H9 (cell line): ENCODE results near the gene ELF3. TPM values are rescaled to one million over a fixed set of nuclear protein-coding genes. Genes with fewer than 3 reads are reported as not detected.

Experiments
- DNase-seq: peaks from one replicate; pipeline ENCODE4 v3.0.0-alpha.2; 2017
- H2AFZ ChIP-seq: one replicate; pipeline ENCODE4 v1.6.1; 2013; ENCODE audit warnings: mild to moderate bottlenecking, low read length, control low read depth, moderate library complexity
- H2AK5ac ChIP-seq: 2 replicates; pipeline ENCODE4 v1.6.1; 2013; ENCODE audit warnings: low read length, control low read depth, mixed read lengths; ENCODE audit not compliant: insufficient read length
- H2BK120ac ChIP-seq: one replicate; pipeline ENCODE4 v1.6.1; 2013; ENCODE audit warnings: low read depth, mild to moderate bottlenecking, low read length, control low read depth, inconsistent platforms; ENCODE audit not compliant: poor library complexity, severe bottlenecking
- H2BK12ac ChIP-seq: 2 replicates; pipeline ENCODE4 v1.6.1; 2013; ENCODE audit warnings: low read length, control low read depth, mixed read lengths, low read depth; ENCODE audit not compliant: insufficient read length
- H2BK15ac ChIP-seq: 2 replicates; pipeline ENCODE4 v1.6.1; 2013; ENCODE audit warnings: low read depth, low read length, control low read depth
- H2BK20ac ChIP-seq: one replicate; pipeline ENCODE4 v1.6.1; 2013; ENCODE audit warnings: low read depth, mild to moderate bottlenecking, low read length, control low read depth, inconsistent platforms; ENCODE audit not compliant: poor library complexity, severe bottlenecking
- H2BK5ac ChIP-seq: 2 replicates; pipeline ENCODE4 v1.6.1; 2013; ENCODE audit warnings: low read length, control low read depth, mixed read lengths; ENCODE audit not compliant: insufficient read length
- H3K14ac ChIP-seq: 2 replicates; pipeline ENCODE4 v1.6.1; 2013; ENCODE audit warnings: low read length, control low read depth; ENCODE audit not compliant: insufficient read depth
- H3K18ac ChIP-seq: 2 replicates; pipeline ENCODE4 v1.6.1; 2013; ENCODE audit warnings: low read depth, mild to moderate bottlenecking, mixed read lengths, low read length, control low read depth; ENCODE audit not compliant: insufficient read length
- H3K23ac ChIP-seq: 2 replicates; pipeline ENCODE4 v1.6.1; 2013; ENCODE audit warnings: low read length, control low read depth, mixed read lengths, low read depth; ENCODE audit not compliant: insufficient read length
- H3K23me2 ChIP-seq: 2 replicates; pipeline ENCODE4 v1.6.1; 2013; ENCODE audit warnings: low read depth, mild to moderate bottlenecking, mixed read lengths, low read length, control low read depth; ENCODE audit not compliant: insufficient read length, poor library complexity, severe bottlenecking
- H3K27ac ChIP-seq: 2 replicates; pipeline ENCODE4 v1.5.1; 2013; ENCODE audit warnings: low read length, control low read depth, mixed read lengths, low read depth; ENCODE audit not compliant: insufficient read length
- H3K27me3 ChIP-seq: 2 replicates; pipeline ENCODE4 v1.6.1; 2013; ENCODE audit warnings: low read length, control low read depth, inconsistent platforms; ENCODE audit not compliant: insufficient read depth
- H3K4ac ChIP-seq: 2 replicates; pipeline ENCODE4 v1.6.1; 2013; ENCODE audit warnings: low read depth, mild to moderate bottlenecking, control low read depth, inconsistent platforms, low read length, moderate library complexity
- H3K4me1 ChIP-seq: 2 replicates; pipeline ENCODE4 v1.6.1; 2013; ENCODE audit warnings: low read length, control low read depth, inconsistent platforms; ENCODE audit not compliant: insufficient read depth
- H3K4me2 ChIP-seq: 2 replicates; pipeline ENCODE4 v1.6.1; 2013; ENCODE audit warnings: low read length, control low read depth, mixed read lengths; ENCODE audit not compliant: insufficient read length, insufficient read depth
- H3K56ac ChIP-seq: 2 replicates; pipeline ENCODE4 v1.6.1; 2013; ENCODE audit warnings: low read depth, mild to moderate bottlenecking, mixed read lengths, low read length, control low read depth; ENCODE audit not compliant: insufficient read length
- H3K79me1 ChIP-seq: 2 replicates; pipeline ENCODE4 v1.6.1; 2013; ENCODE audit warnings: low read depth, mild to moderate bottlenecking, moderate library complexity, low read length, control low read depth, inconsistent platforms; ENCODE audit not compliant: insufficient read depth, poor library complexity, severe bottlenecking
- H3K79me2 ChIP-seq: 2 replicates; pipeline ENCODE4 v1.6.1; 2013; ENCODE audit warnings: low read length, control low read depth, inconsistent platforms; ENCODE audit not compliant: insufficient read depth
- H3K9ac ChIP-seq: 2 replicates; pipeline ENCODE4 v1.6.1; 2013; ENCODE audit warnings: low read length, control low read depth, mixed read lengths; ENCODE audit not compliant: insufficient read length; ENCODE audit errors: extremely low read depth
- H3K9me3 ChIP-seq: one replicate; pipeline ENCODE4 v1.6.1; 2013; ENCODE audit warnings: low read depth, low read length, inconsistent platforms; ENCODE audit not compliant: control insufficient read depth
- H3T11ph ChIP-seq: one replicate; pipeline ENCODE4 v1.6.1; 2013; ENCODE audit warnings: mild to moderate bottlenecking, low read length, control low read depth, inconsistent platforms
- H4K20me1 ChIP-seq: one replicate; pipeline ENCODE4 v1.6.1; 2013; ENCODE audit not compliant: control insufficient read depth, insufficient read length, insufficient read depth
- H4K5ac ChIP-seq: 2 replicates; pipeline ENCODE4 v1.6.1; 2013; ENCODE audit warnings: low read depth, mild to moderate bottlenecking, mixed read lengths, low read length, control low read depth; ENCODE audit not compliant: insufficient read length
- H4K8ac ChIP-seq: replicated peaks from 2 replicates; pipeline ENCODE4 v1.6.1; 2013; ENCODE audit warnings: low read length, control low read depth, mixed read lengths, low read depth; ENCODE audit not compliant: insufficient read length
- H4K91ac ChIP-seq: 2 replicates; pipeline ENCODE4 v1.6.1; 2013; ENCODE audit warnings: low read depth, mild to moderate bottlenecking, moderate library complexity, mixed read lengths, low read length, control low read depth; ENCODE audit not compliant: insufficient read length
- H3K27ac Mint-ChIP-seq, 3 experiments: 2 replicates in 2 of 3; 3 replicates in 1 of 3; pipeline ENCODE4 v1.8.0; 2020 to 2021; ENCODE audit warnings: mixed read lengths in 3 of 3, mild to moderate bottlenecking in 1 of 3, moderate library complexity in 1 of 3
- H3K27me3 Mint-ChIP-seq: 2 replicates; pipeline ENCODE4 v1.8.0; 2021; ENCODE audit warnings: low read depth, mild to moderate bottlenecking, moderate library complexity, mixed read lengths
- H3K36me3 Mint-ChIP-seq, 3 experiments: 2 replicates in 2 of 3; 3 replicates in 1 of 3; pipeline ENCODE4 v1.8.0; 2020 to 2021; ENCODE audit warnings: low read depth in 3 of 3, mixed read lengths in 3 of 3; ENCODE audit not compliant: insufficient read depth in 1 of 3
- H3K4me1 Mint-ChIP-seq, 2 experiments: 2 replicates each; pipeline ENCODE4 v1.8.0; 2020; ENCODE audit warnings: mixed read lengths in 2 of 2
- H3K4me3 Mint-ChIP-seq, 2 experiments: 2 replicates in 1 of 2; 3 replicates in 1 of 2; pipeline ENCODE4 v1.8.0; 2020 to 2021; ENCODE audit warnings: mild to moderate bottlenecking in 2 of 2, mixed read lengths in 2 of 2, moderate library complexity in 1 of 2
- H3K9me3 Mint-ChIP-seq, 2 experiments: 2 replicates in 1 of 2; 3 replicates in 1 of 2; pipeline ENCODE4 v1.8.0; 2020; ENCODE audit warnings: mild to moderate bottlenecking in 2 of 2, mixed read lengths in 2 of 2, moderate library complexity in 1 of 2
- WGBS: extraction: QIAGEN DNeasy Blood & Tissue Kit; methylation state at CpG from one replicate; pipeline ENCODE4 v1.1.7; 2013; ENCODE audit warnings: missing lambda C conversion rate, low lambda C conversion rate, mixed read lengths; ENCODE audit not compliant: insufficient read length; ENCODE audit errors: extremely low coverage; 5-methylcytosine and 5-hydroxymethylcytosine counted together
- total RNA-seq: library from RNA; stranded (reverse); gene quantifications from 2 replicates; pipeline ENCODE4 v1.2.1, GENCODE V29; 2021
- TF ChIP-seq, protein P1 (sequence below): fragments of 200-600 bp; sonication (generic); conservative IDR thresholded peaks from 3 replicates; pipeline ENCODE4 v1.8.0; 2021; ENCODE audit warnings: antibody characterized with exemption, mild to moderate bottlenecking

The ELF3 gene
- total RNA-seq, 1 experiment from 2014 or later, result 10.4 TPM

DNA sequence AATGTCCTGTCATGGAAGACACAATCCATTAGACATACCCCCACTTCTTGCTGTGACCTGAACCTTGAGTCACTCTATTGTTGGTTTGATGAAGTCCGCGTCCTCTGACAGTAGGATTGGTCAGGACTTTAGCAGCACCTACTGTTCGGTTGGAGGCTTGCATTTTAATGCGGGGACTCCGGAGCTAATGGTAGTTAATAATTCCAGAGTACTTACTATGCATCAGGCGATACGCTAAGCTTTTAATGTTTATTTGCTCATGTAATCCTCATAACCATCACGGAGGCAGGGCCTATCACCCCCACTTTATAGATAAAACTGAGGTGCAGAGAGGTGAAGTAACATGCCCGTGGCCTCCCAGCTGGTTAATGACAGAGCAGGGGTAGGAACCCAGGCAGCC is 7.9 kb upstream of the ELF3 start:
- no peak overlapping the region for H3K4me3 Mint-ChIP-seq

More for the DNA sequence above, 7.9 kb upstream of the ELF3 start:
- Mint-ChIP-seq H3K27ac (no peak overlapping the region; a peak in 2 of 7 replicates), H3K27me3 (no peaks in the 10 kb centered on the region), H3K4me1 (peaks cover 18 to 22% of the 10 kb centered on the region in 2 experiments), H3K9me3 (no peaks in the 10 kb centered on the region), H3K36me3 (peaks cover 28 to 83% (median 76%) of the 10 kb centered on the region in 3 experiments; a peak in 6 of 7 replicates)
- TF ChIP-seq, protein P1, sequence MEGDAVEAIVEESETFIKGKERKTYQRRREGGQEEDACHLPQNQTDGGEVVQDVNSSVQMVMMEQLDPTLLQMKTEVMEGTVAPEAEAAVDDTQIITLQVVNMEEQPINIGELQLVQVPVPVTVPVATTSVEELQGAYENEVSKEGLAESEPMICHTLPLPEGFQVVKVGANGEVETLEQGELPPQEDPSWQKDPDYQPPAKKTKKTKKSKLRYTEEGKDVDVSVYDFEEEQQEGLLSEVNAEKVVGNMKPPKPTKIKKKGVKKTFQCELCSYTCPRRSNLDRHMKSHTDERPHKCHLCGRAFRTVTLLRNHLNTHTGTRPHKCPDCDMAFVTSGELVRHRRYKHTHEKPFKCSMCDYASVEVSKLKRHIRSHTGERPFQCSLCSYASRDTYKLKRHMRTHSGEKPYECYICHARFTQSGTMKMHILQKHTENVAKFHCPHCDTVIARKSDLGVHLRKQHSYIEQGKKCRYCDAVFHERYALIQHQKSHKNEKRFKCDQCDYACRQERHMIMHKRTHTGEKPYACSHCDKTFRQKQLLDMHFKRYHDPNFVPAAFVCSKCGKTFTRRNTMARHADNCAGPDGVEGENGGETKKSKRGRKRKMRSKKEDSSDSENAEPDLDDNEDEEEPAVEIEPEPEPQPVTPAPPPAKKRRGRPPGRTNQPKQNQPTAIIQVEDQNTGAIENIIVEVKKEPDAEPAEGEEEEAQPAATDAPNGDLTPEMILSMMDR, result no peak
- Histone ChIP-seq H3K4me1 (peaks cover 3% of the 10 kb centered on the region; the same call in 1 of the 2 replicates), H3K18ac (no peak overlapping the region), H3K9ac (no peak overlapping the region), H3K56ac (no peak overlapping the region), H3T11ph (no peak overlapping the region), H2BK15ac (no peak overlapping the region), H4K5ac (no peak overlapping the region), H2BK5ac (no peak overlapping the region), H3K14ac (no peak overlapping the region), H2BK12ac (no peak overlapping the region), H2BK120ac (no peak overlapping the region), H2BK20ac (no peak overlapping the region), H4K91ac (no peak overlapping the region), H3K4me2 (no peak overlapping the region), H3K4ac (no peak overlapping the region), H4K20me1 (no peaks in the 10 kb centered on the region), H2AFZ (no peak overlapping the region), H3K79me1 (no peaks in the 10 kb centered on the region), H4K8ac (no peak overlapping the region), H3K27me3 (no peaks in the 10 kb centered on the region), H2AK5ac (no peak overlapping the region), H3K27ac (no peak overlapping the region), H3K23ac (no peak overlapping the region), H3K79me2 (no peaks in the 10 kb centered on the region), H3K9me3 (no peaks in the 10 kb centered on the region), H3K23me2 (peaks cover under 1% of the 10 kb centered on the region)
- no CpG with 5 or more reads among the region's 9 CpGs for WGBS
- DNase-seq, result no peak
